ENCODE results near the gene MUC5B.
"Not testable (repeated sequence)": the region's sequence is repeated elsewhere in the genome, so short reads cannot be mapped to it uniquely, and the experiment has no call there.

Gene MUC5B

GRCh38 chr11:1203505-1204271, 19.2 kb upstream of the MUC5B start:
- DNase-seq (ENCODE audit: low spot score) = no peak

- no peak for DNase-seq (ENCODE audit: low spot score)
Observed at GRCh38 chr11:1204381-1205101, 18.3 kb upstream of the MUC5B start.

DNA sequence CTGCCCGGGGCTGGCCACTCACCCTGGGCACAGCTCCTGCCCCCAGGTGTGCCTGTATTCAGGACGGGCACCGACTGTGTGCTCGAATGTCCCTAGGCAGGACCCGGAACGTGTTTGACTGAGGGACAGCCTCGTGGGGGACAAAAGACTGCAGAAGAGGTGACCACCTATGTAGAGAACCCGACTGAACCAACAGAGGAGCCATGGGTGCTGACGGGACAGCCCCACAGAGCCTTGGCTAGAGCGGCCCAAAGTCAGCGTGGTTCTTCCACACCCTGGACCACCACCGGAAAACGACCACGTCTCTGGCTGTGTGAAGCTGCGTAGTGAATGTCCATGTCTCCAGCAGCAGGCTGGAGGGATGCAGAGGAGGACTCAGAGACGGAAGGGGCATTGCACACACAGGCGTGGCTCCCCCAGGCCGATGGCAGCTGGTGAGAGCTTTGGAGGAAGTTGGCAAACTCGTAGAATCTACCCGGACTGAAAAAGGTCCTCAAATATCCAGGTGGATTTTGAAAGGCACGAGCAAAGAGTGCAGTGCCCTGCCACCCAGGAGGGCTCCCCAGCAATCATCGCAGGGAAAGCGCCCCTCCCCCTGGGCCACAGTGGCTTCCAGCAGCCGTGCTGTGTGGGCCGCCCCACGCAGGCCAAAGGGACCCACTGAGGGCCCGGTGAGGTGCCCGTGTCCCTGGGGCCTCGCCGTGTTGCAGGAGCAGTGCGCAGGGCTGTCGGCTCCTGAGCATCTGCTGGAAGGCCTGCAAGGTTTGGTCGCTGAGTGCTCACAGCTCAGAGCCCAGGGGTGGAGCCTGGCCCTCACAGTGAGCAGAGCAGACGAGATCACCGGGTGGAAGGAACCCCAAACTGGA, 17.5 kb upstream of the MUC5B start:
- no peak for DNase-seq (ENCODE audit: low spot score)

DNA sequence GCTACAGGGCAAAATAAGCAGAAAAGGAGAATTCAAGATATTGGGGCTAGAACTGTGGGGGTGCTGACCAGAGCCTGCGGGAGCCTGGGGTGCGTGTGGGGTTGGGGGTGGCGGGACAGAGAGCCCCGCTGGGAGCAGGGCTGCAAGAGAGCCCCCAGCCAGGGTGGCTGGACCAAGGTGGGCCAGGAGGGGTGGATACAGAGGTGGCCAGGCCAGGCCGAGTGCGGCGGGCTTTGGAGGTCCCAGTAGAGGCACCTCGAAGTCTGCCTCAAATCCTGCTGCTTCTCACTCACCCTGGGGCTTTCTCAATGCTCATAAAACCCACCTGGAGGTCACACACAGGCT, 16.9 kb upstream of the MUC5B start:
- DNase-seq (ENCODE audit: low spot score) = no peak

GRCh38 chr11:1206391-1207271, 16.2 kb upstream of the MUC5B start:
- no peak for DNase-seq (ENCODE audit: low spot score)

- DNase-seq (ENCODE audit: low spot score) = no peak
Observed at GRCh38 chr11:1207401-1208143, 15.3 kb upstream of the MUC5B start.

- no peak for DNase-seq (ENCODE audit: low spot score)
Observed at GRCh38 chr11:1208144-1208393, 14.8 kb upstream of the MUC5B start.

DNA sequence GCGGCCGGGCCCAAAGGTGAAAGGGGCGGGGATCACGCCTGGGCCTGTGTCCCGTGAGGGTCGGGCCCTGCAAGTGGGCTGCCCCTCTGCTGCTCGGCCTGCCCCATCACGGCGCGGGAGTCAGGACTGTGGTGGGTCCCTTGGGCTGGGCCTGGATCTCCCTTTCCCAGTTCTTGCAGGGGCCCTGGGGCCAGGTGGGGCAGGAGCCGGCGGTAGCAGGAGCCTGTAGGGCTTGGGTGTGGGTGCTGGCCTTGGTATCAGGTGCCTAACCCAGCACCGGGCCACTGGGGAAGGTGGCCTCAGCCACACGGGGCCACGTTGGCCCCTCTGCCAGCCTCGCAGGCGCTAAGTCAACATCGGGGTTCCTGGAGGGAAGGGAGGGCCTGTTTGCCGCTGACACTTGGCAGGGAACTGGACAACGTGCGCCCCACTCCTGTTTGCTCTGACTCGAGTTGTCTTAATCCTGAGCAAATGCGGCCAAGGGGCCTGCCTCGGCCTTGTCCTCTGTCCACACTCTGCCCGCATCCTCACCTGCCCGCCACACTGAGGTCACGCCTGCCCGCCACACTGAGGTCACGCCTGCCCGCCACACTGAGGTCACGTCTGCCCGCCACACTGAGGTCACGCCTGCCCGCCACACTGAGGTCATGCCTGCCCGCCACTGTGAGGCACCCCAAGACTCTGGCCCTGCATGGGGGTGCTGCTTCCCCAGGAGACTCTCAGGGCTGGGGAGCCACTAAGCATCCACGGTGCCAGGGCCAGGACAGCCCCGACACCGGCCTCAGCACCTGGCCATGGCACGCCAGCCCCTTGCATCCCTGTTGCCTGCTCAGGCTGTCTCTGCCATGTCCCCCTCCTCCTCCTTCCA, 14.2 kb upstream of the MUC5B start:
- no peak for DNase-seq (ENCODE audit: low spot score)

GRCh38 chr11:1209371-1210057, 13.4 kb upstream of the MUC5B start:
- DNase-seq (ENCODE audit: low spot score) = no peak

- no peak for DNase-seq (ENCODE audit: low spot score)
Observed at GRCh38 chr11:1211838-1212237, 11.0 kb upstream of the MUC5B start.

DNA sequence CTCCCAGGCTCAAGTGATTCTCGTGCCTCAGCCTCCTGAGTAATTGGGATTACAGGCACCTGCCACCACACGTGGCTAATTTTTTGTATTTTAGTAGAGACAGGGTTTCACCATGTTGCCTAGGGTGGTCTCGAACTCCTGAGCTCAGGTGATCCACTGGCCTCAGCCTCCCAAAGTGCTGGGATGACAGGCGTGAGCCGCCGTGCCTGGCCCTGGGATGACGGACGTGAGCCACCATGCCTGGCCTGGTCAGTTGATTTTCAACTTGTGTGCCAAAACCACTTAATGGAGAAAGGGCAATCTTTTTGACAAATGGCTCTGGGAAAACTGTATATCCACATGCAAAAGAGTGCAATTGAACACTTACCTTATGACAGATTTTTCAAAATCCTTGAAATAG, 7.0 kb upstream of the MUC5B start:
- DNase-seq (ENCODE audit: low spot score) = not testable (repeated sequence)

- no peak for DNase-seq (ENCODE audit: low spot score)
Observed at GRCh38 chr11:1217151-1217550, 5.7 kb upstream of the MUC5B start.

DNA sequence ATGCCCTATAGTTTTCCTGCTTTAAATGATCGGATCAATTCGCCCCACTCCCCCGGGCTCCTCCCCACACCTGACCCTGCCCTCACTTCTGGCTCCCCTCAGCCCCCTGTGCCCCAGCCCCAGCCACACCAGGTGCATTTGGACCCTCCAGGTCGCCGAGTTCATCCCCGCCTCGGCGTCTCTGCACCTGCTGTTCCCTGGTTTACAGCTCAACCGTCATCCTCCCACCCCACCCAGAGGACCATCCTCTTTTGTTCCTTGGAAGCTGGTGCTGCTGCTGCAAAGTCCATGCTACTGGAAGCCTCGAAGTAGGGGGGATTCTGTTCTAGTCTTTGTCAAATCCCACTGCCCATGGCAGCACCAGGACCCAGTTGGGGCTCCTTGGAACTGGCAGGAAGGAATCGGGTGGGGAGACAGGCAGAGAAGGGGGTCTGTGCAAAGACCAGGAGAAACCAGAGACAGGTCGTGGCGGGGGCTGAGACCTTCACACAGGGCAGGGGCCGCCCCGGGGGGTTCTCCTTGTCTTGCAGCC, 4.5 kb upstream of the MUC5B start:
- DNase-seq (ENCODE audit: low spot score) = no peak

- no peak for DNase-seq (ENCODE audit: low spot score)
Observed at GRCh38 chr11:1218788-1219445, 3.9 kb upstream of the MUC5B start.

- no peak for DNase-seq (ENCODE audit: low spot score)
Observed at GRCh38 chr11:1219446-1219833, 3.4 kb upstream of the MUC5B start.

DNA sequence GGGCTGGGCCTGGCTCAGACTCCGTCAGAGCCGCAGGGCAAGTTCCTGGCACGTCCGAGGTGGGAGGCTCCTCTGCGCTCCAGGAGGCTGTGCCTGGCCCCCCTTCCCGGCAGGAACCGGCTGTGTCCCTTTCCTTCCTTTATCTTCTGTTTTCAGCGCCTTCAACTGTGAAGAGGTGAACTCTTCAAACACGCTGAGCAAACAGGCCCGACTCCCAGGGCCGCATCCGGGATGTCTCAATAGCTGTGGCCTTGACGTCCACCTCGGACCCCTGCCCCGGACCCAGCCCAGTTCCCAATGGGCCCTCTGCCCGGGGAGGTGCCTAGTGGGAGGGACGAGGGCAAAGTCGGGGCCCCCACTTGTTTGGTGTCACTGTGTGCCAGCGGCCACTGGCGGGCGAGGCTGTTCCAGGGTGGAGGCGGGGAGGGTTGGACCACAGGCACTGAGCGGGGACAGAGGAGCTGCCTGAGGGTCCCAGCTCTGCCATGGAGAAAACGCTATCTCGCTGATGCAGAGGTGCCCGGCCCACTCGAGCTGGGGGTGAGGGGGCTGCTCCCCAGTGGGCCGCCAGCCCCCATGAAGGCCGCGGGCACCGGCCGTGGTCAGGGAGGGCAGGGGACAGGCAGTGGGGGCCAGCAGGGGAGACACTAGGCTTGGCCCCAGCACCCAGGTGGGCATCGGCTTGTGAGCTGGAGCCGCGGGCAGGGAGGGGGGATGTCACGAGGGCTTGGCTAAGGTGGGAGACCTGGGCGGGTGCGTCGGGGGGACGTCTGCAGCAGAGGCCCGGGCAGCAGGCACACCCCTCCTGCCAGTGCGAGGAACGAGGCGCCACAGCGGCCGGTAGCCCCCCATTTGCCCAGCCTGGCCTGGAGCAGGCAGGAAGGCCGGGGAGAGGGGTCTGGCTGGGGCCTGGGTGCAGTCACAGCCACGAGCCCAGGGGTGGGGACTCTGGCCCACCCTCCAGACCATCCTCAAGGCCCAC, 2.7 kb upstream of the MUC5B start:
- DNase-seq (ENCODE audit: low spot score) = no peak

- no peak for DNase-seq (ENCODE audit: low spot score)
Observed at GRCh38 chr11:1220941-1221721, 1.7 kb upstream of the MUC5B start.

Measured in COLO829 (cell line).